ENCODE measurements around the gene MYO19.
"Not testable (repeated sequence)": the region's sequence is repeated elsewhere in the genome, so short reads cannot be mapped to it uniquely, and the experiment has no call there.

MYO19 gene

GRCh38 chr17:36496018-36496789 lies 38.5 kb downstream of the MYO19 start:
- no peak for DNase-seq

- DNase-seq: no peak
These were observed 39.5 kb downstream of the MYO19 start for GRCh38 chr17:36495076-36495578.

- DNase-seq: no peak
These were observed 40.0 kb downstream of the MYO19 start for GRCh38 chr17:36494674-36495073.

DNA sequence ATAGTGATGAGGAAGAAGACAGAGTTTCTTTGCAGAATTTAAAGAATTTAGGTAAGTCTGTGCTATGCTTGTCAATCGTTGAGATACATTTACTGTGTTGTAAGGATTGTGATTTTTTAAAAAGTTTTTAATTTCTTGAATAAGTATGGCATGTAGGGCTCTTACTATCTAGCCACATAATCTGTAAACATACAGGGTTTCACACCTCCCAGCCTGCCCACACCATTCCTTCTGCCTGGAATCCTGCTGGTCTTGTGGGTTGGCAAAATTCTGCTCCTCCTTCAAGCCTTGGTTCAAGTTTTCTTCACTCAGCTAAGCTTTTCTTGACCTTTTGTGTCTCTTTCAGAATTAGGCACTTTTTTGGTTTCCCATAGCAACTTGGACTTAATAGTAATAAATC lies 40.7 kb downstream of the MYO19 start:
- DNase-seq: no peak

DNA sequence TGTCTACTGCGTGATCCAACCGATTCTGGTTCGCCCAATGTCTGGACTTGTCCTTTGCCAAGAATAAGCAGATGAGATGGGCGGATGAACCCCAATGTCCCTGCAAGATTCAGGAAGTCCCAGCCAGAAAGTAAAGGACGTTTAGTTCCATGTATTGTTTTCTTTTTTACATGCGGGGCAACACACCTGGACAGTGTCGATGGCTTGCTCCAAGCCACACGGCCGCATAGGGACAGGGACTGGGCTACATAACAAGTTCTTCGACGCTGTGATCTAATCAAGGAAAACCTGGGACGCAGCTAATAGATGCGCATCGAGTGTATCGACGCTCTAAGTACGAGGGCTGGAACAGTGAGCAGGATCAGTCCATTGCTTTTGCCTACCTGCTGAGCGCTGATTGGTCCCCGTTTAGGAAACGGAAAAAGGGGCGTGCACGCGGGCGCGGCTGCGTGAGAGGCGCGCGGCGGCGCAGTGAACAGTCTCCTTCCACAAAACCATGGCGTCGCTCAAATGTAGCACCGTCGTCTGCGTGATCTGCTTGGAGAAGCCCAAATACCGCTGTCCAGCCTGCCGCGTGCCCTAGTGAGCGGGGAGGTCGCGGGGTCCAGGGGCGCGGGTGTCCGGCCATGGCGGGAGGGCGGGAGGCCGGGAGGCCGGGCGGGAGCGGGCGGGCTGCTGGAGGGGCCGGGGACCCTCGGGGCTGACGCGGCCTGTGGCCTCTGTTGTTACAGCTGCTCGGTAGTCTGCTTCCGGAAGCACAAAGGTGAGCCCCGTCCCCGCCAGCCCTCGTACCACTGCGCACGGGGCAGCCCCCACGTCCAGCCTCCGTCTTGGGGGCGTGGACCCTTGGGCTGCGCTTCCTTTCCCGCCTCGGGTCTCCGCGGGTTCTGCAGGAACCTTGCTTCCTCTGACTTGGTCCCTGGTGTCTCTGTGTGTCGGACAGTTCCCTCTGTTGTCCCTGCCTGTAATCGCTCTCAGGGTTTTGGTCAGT lies 48.2 kb downstream of the MYO19 start, which contains the start of gene ZNHIT3:
ZNHIT3 (plus strand) TSS at position 478 of the 991 bp plus-strand sequence; CDS start at position 497, 19 bp downstream.
- peak; percentile 93 for DNase-seq

- no peak for DNase-seq
These were observed 48.9 kb downstream of the MYO19 start for GRCh38 chr17:36485805-36486203.

- no peak for DNase-seq
These were observed 49.6 kb downstream of the MYO19 start for GRCh38 chr17:36485027-36485426.

GRCh38 chr17:36484021-36484420 lies 50.6 kb downstream of the MYO19 start:
- not testable (repeated sequence) for DNase-seq

DNA sequence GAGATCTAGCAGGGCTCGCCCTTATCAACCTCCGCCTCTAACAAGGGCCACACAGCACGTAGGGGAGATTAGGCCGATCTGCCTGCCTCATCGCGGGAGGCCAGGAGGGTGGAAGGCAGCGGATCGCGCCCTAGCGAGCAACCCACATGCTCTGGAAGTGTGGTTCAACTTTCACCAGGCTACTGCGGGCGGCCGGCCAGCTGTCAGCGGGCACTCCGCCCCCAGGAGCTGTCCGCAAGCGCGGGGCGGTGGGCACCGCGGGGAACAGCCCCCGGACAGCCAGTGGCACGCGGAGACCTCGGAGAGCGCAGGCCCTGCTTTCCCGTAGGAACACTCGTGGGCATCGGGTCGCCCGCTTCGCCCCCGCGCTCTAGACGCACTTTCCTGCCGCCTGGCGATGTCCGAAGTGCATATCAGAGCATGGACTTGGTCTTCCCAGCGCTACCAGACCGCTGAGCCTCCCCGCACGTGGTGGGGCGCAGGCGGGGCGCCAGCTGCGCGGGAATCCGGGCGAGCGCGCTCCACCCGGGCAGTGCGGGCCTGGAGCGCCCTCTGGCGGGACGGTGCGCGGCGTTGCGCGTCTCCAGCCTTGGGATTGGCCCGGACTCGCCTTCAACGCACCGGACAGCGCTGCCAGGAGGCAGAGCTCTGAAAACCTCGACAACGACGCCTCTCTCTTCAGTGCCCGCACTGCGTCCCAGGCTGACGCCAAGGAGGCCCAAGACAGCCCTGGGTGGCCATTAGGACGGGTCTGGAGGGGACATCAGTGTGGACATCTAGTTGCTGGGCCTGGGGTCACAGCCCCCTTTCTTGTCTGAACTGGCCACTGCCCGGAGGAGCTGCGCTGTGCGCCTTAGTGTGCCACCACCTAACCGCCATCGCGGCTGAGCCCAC lies 51.8 kb downstream of the MYO19 start:
- peak; percentile 55 for DNase-seq

GRCh38 chr17:36481829-36482228 lies 52.8 kb downstream of the MYO19 start:
- DNase-seq: no peak

DNA sequence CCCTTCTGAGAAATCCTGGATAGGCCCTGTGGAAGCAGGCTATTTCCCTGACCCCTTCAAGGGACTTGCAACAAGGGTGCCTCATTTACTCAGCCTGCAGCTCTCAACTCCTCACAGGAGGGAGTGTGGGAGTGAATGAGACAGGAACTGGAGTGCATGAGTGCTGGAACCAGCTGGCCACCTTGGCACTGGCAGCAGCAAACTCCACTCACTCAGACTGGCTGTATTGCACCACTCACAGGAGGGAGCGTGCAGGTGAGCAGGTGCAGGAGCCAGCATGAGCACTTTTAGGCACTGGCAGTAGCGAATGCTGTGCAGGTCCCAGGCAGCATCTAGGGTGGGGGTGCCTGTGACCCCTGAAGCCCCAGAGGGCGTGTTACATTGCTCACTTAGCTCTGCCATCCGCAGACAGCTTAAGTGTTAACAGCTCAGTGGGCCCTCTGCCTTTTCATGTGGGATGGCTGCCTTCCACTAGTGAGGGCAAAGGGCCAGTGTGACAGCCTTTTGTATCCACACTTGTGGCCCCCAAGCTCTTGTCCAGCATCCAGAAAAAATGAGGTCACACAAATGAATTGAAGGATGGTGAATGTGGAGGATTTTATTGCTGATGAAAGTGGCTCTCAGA lies 59.2 kb downstream of the MYO19 start:
- DNase-seq: peak; percentile 16

GRCh38 chr17:36474571-36474970 lies 60.1 kb downstream of the MYO19 start:
- DNase-seq: no peak

DNA sequence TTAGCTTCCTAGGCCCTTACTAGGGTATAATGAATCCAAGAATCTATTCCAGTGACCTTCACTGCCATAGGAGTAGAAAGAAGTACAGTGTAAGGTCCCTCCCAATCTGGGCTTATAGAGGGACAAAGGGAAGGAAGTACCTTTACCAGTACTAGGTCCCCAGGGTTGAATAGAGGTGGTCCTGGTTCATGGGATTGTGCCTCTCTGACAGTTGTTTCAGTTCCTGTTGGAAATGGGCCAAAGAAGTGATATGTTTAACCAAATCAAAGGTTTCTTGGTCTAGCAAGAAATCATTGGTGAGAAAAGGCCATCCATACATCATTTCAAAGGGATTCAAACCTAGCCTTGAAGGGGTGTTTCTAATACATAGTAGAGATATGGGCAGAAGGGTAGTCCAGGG lies 64.2 kb downstream of the MYO19 start:
- DNase-seq: no peak

DNA sequence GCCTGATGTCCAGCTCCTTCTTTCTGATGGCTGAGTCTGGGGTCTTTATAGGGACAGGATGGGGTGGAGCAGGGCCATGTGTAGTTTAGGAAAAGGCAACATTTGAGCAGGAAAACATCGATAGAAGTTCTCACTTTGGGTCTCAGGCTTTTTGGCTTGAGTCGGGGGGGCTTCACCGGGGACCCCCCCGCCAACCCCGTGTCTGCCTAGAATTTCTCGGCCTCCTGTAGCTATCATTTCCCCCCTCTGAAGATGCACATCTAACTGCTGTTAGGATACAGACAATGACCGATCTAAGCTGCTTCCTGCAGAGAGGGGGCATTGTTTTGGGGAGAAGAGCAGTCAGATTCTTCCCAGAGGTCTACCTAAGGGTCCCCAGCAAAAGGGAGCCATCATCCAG lies 64.9 kb downstream of the MYO19 start:
- DNase-seq: no peak

- DNase-seq: no peak
These were observed 65.6 kb downstream of the MYO19 start for GRCh38 chr17:36468903-36469635.

DNA sequence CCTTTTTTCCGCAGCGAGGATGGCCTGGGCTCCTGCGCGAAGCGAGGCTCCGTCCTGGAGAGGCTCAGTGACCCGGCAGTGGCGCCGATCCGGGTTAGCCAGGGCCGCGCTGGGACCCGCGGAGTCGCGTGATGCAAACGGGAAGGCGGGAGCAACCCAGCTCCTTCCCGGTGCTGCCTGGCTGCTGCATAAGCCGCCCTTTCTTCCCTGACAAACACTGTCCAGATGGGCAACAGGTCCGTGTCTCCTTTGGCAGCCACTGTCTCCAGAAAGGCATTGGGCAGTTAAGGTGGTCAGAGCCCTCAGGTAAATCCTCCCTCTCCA lies 69.9 kb downstream of the MYO19 start:
- DNase-seq: no peak

GRCh38 chr17:36463916-36464764 lies 70.5 kb downstream of the MYO19 start:
- no peak for DNase-seq

- no peak for DNase-seq
These were observed 73.1 kb downstream of the MYO19 start for GRCh38 chr17:36461330-36462110.

DNA sequence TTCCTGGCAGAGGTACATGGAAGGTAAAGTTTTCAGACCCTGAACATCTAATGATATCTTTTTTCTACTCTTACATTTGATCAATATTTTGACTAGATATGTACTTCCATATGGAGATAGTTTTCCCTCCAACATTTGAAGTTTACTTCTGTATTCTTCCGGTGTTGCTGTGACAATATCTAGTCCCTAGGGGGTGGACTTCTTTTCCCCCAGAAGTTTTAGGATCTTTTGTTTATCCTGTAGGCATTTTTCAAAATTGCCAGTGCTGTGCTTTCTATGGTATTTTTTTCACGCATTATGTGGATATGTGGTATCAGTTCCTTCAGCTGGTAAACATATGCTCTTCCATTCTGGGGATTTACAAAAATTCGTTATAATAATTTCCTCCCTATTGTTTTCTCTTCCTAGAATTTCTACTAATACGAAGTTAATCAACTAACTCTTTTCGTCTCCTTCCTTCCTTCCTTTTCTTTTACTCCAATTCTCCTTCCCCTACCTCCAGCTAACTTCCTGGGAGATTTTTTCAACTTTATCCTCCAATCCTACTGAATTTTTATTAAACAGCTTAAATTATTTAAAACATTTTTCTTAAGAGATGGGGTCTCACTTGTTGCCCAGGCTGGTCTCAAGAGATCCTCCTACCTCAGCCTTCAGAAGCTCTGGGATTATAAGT lies 74.3 kb downstream of the MYO19 start:
- DNase-seq: no peak

Data from NCI-H1092 treated with DMSO at 0.1 percent for 48 hours (cell line).